Type B pancreatic cell (in vitro differentiated cells): Measurements from ENCODE around the gene RANGAP1. TPM values are rescaled to one million over a fixed set of nuclear protein-coding genes. Genes with fewer than 3 reads are reported as not detected.

ENCODE experiments used
- DNase-seq: peaks from one replicate; pipeline ENCODE4 v3.0.0; 2021; ENCODE audit warnings: mixed read lengths; ENCODE audit not compliant: unreplicated experiment; ENCODE audit errors: extremely low spot score
- H3K27ac Mint-ChIP-seq: 2 replicates; pipeline ENCODE4 v1.8.0; 2021; ENCODE audit warnings: mild to moderate bottlenecking, mixed read lengths
- H3K27me3 Mint-ChIP-seq: 2 replicates; pipeline ENCODE4 v1.8.0; 2021; ENCODE audit warnings: mixed read lengths
- H3K36me3 Mint-ChIP-seq: 2 replicates; pipeline ENCODE4 v1.8.0; 2021; ENCODE audit warnings: mixed read lengths
- H3K4me1 Mint-ChIP-seq: one replicate; pipeline ENCODE4 v1.8.0; 2021; ENCODE audit warnings: mixed read lengths; ENCODE audit not compliant: unreplicated experiment
- H3K4me3 Mint-ChIP-seq: 2 replicates; pipeline ENCODE4 v1.8.0; 2021; ENCODE audit warnings: mild to moderate bottlenecking, mixed read lengths
- H3K9me3 Mint-ChIP-seq: 2 replicates; pipeline ENCODE4 v1.8.0; 2021; ENCODE audit warnings: mixed read lengths
- CTCF ChIP-seq: fragments of 200-600 bp; sonication (generic); conservative IDR thresholded peaks from 2 replicates; pipeline ENCODE4 v1.5.0; 2021; ENCODE audit warnings: antibody characterized with exemption, mild to moderate bottlenecking
- total RNA-seq: library from RNA; stranded (reverse); gene quantifications from 2 replicates; pipeline ENCODE4 v1.2.1, GENCODE V29; 2021; ENCODE audit warnings: low replicate concordance

Gene RANGAP1
- total RNA-seq, 1 donor from 2014 or later, result 83.7 TPM

GRCh38 chr22:41206719-41207118 lies 79.3 kb downstream of the RANGAP1 start:
- no peak for DNase-seq
- Mint-ChIP-seq H3K36me3 (peaks cover 3% of the 10 kb centered on the region), H3K27me3 (peaks cover 3% of the 10 kb centered on the region), H3K9me3 (no peaks in the 10 kb centered on the region), H3K27ac (peak overlapping the region; percentile 29), H3K4me1 (peaks cover 7% of the 10 kb centered on the region), H3K4me3 (peak overlapping the region; percentile 78)
- TF ChIP-seq CTCF, result no peak

- no peak for TF ChIP-seq CTCF
- peaks cover 3% of the 10 kb centered on the region for H3K36me3 Mint-ChIP-seq
- H3K27me3 Mint-ChIP-seq, result peaks cover 11% of the 10 kb centered on the region
Observed at GRCh38 chr22:41204992-41205900, 80.7 kb downstream of the RANGAP1 start, which contains the start of gene L3MBTL2. Gene L3MBTL2, plus strand, starts transcription at chr22:41205312. Its CDS starts 51 bp downstream, at chr22:41205363.

GRCh38 chr22:41204066-41204465 lies 81.9 kb downstream of the RANGAP1 start:
- Mint-ChIP-seq H3K27me3 (peaks cover 17% of the 10 kb centered on the region), H3K36me3 (no peaks in the 10 kb centered on the region), H3K27ac (peak overlapping the region; percentile 70), H3K4me1 (peaks cover 11% of the 10 kb centered on the region), H3K9me3 (no peaks in the 10 kb centered on the region), H3K4me3 (peak overlapping the region; percentile 74)
- no peak for TF ChIP-seq CTCF
- DNase-seq, result no peak

More at GRCh38 chr22:41204992-41205900, 80.7 kb downstream of the RANGAP1 start, which contains the start of gene L3MBTL2:
- DNase-seq, result peak; percentile 97
- Mint-ChIP-seq H3K27ac (peak within 1 kb of the TSS; percentile 98), H3K9me3 (no peaks in the 10 kb centered on the region), H3K4me3 (peak within 1 kb of the TSS; percentile 97), H3K4me1 (peaks cover 11% of the 10 kb centered on the region)

GRCh38 chr22:41203118-41203517 lies 82.9 kb downstream of the RANGAP1 start:
- H3K9me3 Mint-ChIP-seq, result no peaks in the 10 kb centered on the region
- no peak overlapping the region for H3K27ac Mint-ChIP-seq
- TF ChIP-seq CTCF, result no peak
- peaks cover 13% of the 10 kb centered on the region for H3K4me1 Mint-ChIP-seq
- peaks cover 22% of the 10 kb centered on the region for H3K27me3 Mint-ChIP-seq
- DNase-seq, result no peak
- no peaks in the 10 kb centered on the region for H3K36me3 Mint-ChIP-seq
- no peak overlapping the region for H3K4me3 Mint-ChIP-seq

GRCh38 chr22:41201141-41201540 lies 84.8 kb downstream of the RANGAP1 start:
- no peaks in the 10 kb centered on the region for H3K36me3 Mint-ChIP-seq
- H3K9me3 Mint-ChIP-seq, result no peaks in the 10 kb centered on the region
- peaks cover 18% of the 10 kb centered on the region for H3K4me1 Mint-ChIP-seq
- no peak for DNase-seq
- H3K27ac Mint-ChIP-seq, result peak overlapping the region; percentile 96
- peak overlapping the region; percentile 34 for H3K4me3 Mint-ChIP-seq
- TF ChIP-seq CTCF, result no peak
- H3K27me3 Mint-ChIP-seq, result peaks cover 31% of the 10 kb centered on the region
